Measurements from ENCODE around the gene TTC17. TPM values are rescaled to one million over a fixed set of nuclear protein-coding genes. Genes with fewer than 3 reads are reported as not detected.
"Not testable (repeated sequence)": the region's sequence is repeated elsewhere in the genome, so short reads cannot be mapped to it uniquely, and the experiment has no call there.

TTC17 gene
- total RNA-seq, 1 experiment from 2014 or later, result 38.7 TPM

DNA sequence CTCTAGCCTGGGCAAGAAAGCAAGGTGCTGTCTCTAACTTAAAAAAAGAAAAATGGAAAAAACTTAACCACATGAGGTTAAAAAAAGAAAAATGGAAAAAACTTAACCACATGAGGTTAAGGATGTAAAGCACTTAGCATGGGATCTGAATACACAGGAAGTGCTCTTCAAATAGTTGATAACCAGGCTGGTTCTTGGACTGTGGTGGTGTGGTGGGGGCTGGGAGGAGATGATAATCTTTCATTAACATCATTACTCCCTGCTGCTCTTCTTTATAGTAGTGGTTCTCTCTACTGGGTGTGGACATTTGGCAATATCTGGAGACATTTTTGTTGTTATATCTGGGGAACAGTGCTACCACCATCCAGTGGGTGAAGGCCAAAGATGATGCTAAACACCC lies 88.4 kb downstream of the TTC17 start:
- no peak for DNase-seq (ENCODE audit: low spot score)

- DNase-seq (ENCODE audit: low spot score), result no peak
These were observed 99.8 kb downstream of the TTC17 start for GRCh38 chr11:43458486-43458885.

GRCh38 chr11:43459246-43459645 lies 100.5 kb downstream of the TTC17 start:
- no peak for DNase-seq (ENCODE audit: low spot score)

- no peak for DNase-seq (ENCODE audit: low spot score)
These were observed 103.6 kb downstream of the TTC17 start for GRCh38 chr11:43462359-43462758.

DNA sequence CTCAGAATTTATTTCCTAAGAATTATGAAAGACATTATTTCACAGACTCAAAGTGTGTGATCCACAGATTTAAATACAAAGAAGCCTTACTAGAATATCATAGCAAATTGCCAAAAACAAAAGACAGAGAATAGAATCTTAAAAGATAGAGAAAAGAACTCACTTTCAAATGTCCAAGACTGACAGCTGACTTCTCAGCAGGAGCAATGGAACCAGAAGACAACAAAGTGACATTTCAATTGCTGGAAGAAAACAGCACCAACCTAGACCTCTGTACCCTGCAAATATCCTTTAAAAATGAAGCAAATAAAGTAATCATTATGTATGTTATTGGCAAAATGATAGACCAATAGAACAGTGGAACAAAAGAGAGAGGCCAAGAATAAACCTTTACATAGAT lies 109.2 kb downstream of the TTC17 start:
- DNase-seq (ENCODE audit: low spot score), result no peak

DNA sequence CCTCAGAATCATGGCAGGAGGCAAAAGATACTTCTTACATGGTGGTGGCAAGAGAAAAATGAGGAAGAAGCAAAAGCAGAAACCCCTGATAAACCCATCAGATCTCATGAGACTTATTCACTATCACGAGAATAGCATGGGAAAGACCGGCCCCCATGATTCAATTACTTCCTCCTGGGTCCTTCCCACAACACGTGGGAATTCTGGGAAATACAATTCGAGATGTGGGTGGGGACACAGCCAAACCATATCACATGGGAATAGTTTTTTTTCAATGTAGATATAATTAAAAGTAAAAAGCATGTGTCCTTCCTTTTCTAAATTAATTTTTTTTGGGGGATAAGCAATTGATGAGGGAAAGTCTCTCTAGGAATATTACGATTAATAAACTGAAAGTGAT lies 118.8 kb downstream of the TTC17 start:
- not testable (repeated sequence) for DNase-seq (ENCODE audit: low spot score)

- DNase-seq (ENCODE audit: low spot score), result no peak
These were observed 127.4 kb downstream of the TTC17 start for GRCh38 chr11:43486141-43486540.

DNA sequence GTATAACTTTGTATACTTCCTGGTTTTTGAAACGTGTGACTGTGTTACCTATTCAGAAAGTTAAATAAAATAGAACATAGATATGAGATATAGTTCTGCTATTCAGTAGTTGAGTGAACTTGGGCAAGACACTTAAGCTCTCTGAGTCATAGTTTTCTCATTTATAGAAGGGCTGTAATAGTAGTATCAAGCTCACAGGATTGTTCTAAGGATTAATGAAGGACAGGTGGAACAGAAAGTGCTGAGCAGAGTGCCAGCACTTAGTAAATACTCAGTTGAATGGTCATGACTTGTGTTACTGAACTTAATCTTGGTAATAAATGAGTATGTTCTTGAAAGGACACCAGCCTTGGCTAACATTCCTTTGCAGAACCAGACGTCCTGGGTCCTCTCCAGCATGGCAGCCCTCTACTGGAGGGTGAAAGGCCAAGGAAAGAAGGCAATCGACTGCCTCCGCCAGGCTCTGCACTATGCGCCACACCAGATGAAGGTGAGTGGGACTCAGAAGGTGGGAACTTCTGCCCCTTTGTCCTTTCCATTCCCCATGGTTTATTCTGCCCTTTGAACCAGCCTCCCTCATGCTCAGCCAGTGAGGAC lies 131.2 kb downstream of the TTC17 start:
- no peak for DNase-seq (ENCODE audit: low spot score)

- no peak for DNase-seq (ENCODE audit: low spot score)
These were observed 134.0 kb downstream of the TTC17 start for GRCh38 chr11:43492701-43493100.

DNA sequence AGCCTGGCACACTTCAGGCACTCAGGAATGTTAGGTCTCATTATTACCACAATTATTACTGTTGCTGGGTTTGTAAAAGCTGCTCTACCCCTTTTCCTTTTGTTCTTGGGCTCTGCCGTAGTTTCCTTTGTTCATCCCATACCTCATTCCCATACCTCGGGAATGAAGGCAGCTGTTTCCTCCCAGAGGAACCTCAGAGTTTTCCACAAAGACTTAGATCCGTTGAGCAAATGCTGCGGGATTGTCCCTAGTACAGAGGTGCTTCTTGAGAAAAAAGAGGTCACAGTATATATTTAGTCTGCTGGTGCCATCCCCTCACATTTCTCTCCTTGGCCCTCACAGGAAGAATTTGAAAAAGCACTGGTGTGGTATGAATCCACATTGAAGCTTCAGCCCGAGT lies 134.7 kb downstream of the TTC17 start:
- no peak for DNase-seq (ENCODE audit: low spot score)

DNA sequence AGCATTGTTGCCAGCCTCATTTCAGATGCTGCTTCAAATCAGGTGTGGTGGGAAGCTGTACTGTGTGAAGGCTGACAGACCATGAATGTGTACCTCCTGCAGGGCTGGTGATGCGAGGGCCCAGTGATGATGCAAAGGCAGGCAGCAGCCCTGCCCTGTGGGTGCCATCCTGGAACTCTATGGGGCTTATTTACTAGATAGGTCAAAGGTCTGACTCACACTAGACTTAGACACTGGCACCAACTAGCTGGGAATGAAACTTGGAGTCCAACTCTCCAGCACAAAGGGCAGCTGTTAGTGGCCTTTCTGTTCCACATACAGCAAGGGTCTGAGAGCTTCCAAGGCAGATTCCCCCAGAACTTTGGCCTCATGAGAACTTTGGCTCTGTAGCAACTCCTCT lies 138.4 kb downstream of the TTC17 start:
- no peak for DNase-seq (ENCODE audit: low spot score)

DNA sequence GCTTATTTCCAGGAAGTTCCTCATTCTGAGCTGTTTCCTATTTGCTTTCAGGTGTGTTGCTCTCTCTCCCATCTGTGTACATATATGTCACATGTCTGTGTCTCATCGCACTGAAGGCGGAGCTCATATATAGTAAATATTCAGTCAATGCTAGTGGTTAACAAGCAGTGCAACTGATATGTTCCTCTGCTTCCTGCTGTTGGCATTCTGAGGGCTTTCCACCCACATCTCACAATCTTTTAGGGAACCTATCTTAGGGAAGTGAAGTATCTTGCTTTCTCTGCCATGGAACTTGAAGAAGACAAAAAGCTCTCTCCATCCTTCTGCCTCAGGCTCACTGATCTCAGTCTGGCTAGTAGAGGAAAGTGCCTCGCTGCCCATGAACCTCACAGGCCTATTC lies 139.8 kb downstream of the TTC17 start:
- DNase-seq (ENCODE audit: low spot score), result no peak

- DNase-seq (ENCODE audit: low spot score), result peak; percentile 24
These were observed 144.7 kb downstream of the TTC17 start for GRCh38 chr11:43503417-43503816.

DNA sequence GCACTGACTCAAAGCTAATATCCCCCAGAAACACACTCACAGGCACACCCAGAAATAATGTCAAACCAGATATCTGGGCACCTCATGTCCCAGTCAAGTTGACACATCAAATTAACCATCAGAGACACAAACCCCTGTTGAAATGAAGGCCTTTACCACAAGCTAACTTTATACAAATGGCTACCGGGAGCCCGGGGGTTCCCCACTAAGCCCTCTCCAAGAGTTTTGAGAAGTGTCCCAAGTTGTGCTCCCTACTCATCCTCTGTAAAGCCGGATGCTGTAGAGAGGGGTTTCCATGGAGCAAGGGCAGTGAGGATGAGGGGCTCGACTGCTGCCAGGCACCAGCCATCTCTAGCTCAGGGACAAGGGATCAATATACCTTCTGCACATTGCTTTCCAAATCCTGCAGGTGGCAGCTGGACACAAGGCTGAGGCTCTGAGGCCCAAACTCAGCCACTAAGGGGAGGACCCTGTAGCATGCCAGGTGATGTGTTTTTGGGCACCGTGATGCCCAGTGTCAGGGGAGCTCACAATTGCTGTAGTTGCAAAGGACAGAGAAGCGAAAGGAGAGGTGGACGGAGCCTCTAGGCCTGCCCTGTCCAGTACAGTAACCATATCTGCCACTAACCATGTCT lies 145.7 kb downstream of the TTC17 start:
- peak; percentile 48 for DNase-seq (ENCODE audit: low spot score)

DNA sequence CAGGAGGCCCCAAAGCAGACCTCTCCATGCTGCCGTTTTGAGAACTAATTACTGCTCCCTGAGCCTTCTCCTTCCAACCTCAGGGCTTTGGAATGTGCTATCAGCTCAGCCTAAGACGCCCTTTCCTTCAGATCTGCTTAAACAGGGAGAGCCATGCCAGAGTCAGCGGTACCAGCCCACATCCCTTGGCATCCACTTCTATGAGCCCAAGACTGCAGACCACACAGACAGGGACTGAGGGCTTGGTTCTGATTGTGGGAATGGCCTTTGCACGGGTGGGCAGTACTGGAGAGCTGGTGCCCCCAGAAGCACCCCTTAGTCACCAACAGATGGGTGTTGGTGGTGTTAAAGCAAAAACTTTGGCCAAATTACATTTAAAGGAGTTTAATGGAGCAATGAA lies 146.5 kb downstream of the TTC17 start:
- DNase-seq (ENCODE audit: low spot score), result no peak

DNA sequence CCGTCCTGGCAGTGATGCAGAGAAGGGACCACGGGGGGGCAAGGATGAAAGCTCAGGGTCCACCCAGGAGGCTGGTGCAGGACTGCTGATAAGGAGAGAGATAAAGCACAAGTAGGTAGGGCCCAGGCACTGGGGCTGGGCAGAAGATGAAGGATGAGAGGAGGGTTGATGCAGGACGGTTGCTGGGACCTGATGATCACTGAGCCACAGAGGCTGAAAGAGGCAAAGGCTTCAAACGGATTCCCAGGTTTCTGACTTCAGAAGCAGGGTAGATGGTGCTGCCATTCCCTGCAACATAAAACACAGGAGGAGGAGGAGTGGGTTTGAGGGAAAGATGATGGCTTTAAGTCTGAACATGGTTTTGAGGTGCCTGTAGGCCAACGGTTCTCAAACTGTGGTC lies 148.5 kb downstream of the TTC17 start:
- no peak for DNase-seq (ENCODE audit: low spot score)

DNA sequence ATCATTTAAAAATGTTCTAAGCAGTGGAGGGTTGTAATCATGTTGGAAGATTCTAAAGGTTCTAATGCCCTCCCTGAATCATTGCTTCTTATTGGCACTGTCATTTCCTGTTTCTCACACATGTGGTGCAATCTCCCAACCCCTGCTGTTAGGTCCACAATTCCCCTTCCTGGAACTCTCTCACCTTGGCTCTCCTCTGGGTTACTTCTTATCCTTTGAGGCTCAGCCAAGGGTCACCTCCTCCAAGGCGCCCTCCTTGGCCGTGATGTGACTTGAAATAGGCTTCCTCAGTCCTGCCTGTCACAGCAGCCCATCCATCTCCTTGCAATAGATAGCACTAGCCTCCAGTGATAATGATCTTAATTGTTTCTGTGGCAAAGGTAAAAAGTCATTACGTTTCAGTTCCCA lies 149.8 kb downstream of the TTC17 start:
- peak; percentile 44 for DNase-seq (ENCODE audit: low spot score)

GRCh38 chr11:43511959-43512358 lies 153.2 kb downstream of the TTC17 start:
- no peak for DNase-seq (ENCODE audit: low spot score)

DNA sequence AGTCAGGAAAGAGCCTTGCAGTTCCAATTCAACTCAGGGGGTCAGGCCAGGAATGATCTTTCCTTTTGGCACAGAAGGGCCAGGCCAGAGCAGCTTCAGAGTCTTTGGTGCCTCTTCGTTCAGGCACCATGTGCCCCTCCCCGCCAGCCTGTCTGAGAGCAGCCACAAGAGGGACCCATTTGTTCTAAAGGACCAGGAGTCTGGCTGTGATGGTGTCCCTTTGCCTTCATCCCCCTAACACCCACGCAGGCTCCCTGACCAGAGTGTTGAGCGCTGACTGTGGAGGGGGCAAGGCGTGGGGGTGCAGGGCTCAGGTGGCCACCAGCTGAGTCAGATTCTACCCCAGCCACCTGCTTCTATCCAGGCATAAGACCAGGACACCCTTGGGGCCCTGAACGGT lies 156.4 kb downstream of the TTC17 start:
- DNase-seq (ENCODE audit: low spot score), result peak; percentile 25

DNA sequence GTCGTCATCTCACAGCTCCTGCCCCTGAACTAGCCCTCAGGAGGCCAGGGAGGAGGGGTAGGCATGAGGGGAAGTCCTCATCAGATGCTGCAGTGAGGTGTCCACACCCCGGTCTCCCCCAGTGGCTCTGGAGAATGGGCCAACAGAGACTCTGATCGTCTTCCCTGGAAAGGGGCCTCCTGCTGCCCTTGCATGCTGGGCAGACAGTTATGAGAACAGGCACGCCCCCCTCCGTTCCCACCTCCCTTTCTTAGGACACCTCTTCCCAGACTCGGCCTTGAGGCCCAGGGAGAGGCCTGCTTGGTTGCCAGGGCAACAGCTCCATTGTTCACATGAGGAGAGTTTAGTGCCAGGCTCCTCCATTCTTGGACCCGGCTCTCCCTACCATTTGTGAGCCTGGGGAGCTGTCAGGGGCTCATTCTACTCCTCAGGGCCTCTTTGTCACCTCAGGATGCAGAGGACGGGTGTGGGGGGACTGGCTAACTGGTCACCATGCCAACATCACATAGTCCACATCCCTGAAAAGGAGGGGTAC lies 157.7 kb downstream of the TTC17 start:
- no peak for DNase-seq (ENCODE audit: low spot score)

DNA sequence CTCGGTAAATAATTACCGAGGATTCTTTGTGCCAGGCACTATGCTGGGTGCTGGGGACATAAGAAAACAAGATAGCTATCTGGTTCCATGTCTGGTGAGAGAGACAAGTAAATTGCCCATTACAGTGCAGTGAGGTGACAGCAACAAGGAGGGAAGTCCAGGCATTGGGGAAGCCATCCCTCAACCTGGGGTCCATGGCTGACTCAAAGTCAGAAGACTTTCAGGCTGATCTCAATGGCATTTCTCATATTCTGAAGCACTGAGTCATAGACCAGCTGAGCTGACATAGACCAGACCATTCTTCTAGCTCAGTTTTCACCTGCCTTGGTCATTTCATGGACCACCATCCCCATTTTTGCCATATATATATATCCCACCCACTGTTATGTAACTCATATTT lies 158.8 kb downstream of the TTC17 start:
- DNase-seq (ENCODE audit: low spot score), result no peak

DNA sequence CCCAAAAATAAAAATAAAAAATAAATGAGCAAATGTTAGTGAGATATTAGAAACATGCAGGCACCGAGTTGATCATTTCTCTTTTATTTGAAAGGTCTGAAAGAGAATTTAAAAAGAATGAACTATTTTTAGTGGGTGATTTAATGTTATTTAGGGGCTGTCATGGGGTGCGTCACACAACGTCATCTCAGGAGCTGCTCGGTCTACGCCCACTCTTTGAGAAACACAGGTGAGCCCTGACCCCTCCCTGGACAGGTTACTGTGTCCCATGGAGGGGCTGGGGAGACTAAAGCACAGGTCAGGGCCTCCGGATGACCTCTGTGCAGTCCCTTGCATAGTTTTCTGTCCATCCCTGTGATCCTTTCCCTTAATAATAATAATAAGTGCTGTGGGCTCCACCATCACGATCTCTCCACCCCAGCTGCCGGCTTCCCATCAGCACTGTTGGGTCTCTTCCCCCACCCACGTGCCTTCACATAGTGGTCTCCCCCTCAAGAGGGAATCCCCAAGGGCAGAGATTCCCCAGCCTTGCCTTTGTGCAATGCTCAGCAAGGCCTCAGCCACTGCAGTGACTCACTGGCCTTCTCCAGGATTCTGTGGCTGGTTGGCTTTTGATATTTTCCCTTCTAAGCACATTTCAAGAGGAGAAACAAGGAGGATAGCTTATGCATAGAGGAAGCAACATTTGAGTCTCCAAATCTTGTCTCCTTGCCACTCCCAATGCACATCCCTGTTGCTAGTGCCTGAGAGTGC lies 159.9 kb downstream of the TTC17 start:
- no peak for DNase-seq (ENCODE audit: low spot score)

DNA sequence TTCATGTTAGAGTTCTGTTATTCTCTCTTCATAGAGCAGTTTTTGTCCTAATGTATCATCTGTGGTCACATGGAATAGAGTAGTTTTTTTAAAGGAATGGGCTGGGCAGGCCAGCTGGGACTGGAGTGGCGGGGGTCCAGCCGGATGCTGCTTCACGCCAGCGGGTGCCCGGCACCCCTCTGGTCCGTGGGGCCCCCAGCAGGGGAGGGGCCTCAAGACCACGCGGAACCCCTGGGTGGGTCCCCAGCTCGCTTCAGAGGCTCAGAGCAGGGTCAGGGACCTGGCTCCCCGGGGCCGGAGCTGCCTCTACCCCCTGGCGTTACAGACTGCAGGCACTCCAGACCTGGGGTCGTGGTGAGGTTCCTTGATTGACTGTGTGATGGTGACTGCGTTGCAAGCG lies 162.8 kb downstream of the TTC17 start:
- DNase-seq (ENCODE audit: low spot score), result no peak
